Measurements from ENCODE around the gene LRRC23. TPM values are rescaled to one million over a fixed set of nuclear protein-coding genes. Genes with fewer than 3 reads are reported as not detected.
A peak's percentile ranks its signal among the peaks of the same experiment; 100 is the strongest.
"Not testable (repeated sequence)": the region's sequence is repeated elsewhere in the genome, so short reads cannot be mapped to it uniquely, and the experiment has no call there.

The LRRC23 gene
- total RNA-seq, 1 donor from 2014 or later: 3.2 TPM

- ATAC-seq: peak; percentile 60
Observed at GRCh38 chr12:6872073-6873048, 32.3 kb upstream of the LRRC23 start.

DNA sequence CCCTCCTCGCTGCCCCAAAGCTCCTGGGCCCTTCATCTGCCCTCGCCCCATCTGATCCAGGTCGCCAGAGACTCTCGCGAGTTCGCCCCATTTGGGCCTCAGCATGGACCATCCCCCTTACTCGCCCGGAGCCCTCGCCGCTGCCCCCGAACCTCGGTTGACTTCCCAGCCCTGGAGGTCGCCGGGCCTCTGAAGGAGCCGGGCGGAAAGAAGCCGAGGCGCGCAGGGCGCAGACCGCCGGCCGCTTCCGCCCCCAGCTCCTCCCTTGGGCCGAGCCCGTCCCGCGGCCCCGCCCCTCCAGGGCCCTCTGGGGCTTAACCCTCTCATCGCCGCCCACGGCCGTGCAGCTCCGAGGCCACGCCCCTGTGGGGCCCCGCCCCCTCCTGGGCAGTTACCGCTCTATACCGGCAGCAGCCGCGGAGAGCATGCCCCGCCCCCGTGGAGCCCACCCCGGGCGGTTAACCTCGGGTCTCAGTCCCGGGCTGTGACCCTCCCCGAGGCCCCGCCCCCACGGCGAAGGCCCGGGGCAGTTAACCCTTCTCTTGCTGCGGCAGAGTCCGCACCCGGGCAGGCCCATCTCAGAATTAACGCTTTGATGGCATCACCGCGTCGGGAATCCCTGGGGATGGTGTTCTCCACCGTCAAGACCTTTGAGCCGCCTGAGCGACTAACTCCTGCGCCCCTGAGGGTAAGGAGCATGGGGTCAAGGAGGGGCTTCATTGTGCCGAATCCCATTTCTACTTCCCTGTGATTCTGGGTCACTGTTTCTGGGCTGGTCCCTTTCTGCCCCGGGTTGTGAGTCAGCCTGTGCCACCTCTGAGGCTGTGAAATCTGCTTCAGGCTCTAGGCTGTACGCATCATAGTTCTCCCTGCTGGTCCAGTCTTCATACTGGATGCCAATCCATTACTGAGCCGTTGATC is 31.3 kb upstream of the LRRC23 start, which contains the start of gene SPSB2:
TSS of gene SPSB2 (minus strand) at position 210 of the 921 bp plus-strand sequence. CDS start 402 bp downstream, outside the sequence.
- peak; percentile 90 for ATAC-seq

GRCh38 chr12:6874015-6874368 is 30.6 kb upstream of the LRRC23 start:
- ATAC-seq: not testable (repeated sequence)

DNA sequence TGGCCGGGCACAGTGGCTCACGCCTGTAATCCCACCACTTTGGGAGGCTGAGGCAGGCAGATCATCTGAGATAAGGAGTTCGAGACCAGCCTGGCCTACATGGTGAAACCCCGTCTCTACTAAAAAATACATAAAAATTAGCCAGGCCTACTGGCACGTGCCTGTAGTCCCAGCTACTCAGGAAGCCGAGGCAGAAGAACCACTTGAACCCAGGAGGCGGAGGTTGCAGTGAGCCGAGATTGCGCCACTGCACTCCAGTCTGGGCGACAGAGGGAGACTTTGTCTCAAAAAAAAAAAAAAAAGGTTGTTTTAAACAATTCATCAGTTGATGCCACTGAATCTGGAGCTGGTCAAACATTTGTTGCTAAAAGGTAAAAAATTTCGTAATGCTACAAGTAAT is 24.8 kb upstream of the LRRC23 start:
- ATAC-seq: not testable (repeated sequence)

DNA sequence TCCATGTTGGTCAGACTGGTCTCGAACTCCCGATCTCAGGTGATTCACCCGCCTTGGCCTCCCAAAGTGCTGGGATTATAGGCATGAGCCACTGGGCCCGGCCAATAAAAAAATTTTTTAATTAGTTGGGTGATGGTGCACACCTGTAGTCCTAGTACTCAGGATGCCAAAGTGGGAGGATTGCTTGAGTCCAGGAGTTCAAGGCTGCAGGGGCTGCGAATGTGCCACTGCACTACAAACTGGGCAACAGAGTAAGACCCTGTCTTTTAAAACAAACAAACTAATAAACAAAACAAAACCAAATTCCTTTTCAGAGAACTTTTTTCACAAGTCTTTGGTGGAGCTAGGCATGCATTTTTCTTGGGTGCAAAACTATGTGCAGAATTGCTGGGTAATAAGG is 21.4 kb upstream of the LRRC23 start:
- no peak for ATAC-seq

GRCh38 chr12:6883683-6884082 is 20.9 kb upstream of the LRRC23 start:
- ATAC-seq: no peak

- no peak for ATAC-seq
Observed at GRCh38 chr12:6884539-6884938, 20.1 kb upstream of the LRRC23 start.

- ATAC-seq: not testable (repeated sequence)
Observed at GRCh38 chr12:6886206-6886999, 18.2 kb upstream of the LRRC23 start.

DNA sequence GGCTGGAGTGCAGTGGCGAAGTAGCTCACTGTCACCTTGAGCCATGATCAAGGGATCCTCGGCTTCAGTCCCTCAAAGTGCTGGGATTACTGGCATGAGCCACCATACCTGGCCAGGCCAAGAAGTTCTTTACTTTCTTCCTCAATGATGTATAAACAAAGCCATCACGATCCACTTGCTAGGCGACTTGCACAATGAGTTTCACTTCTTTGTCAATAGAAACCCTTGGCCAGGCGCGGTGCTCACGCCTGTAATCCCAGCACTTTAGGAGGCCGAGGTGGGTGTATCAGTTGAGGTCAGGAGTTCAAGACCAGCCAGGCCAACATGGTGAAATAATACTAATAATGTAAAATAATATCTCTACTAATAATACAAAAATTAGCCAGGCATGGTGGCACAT is 17.2 kb upstream of the LRRC23 start:
- ATAC-seq: no peak

DNA sequence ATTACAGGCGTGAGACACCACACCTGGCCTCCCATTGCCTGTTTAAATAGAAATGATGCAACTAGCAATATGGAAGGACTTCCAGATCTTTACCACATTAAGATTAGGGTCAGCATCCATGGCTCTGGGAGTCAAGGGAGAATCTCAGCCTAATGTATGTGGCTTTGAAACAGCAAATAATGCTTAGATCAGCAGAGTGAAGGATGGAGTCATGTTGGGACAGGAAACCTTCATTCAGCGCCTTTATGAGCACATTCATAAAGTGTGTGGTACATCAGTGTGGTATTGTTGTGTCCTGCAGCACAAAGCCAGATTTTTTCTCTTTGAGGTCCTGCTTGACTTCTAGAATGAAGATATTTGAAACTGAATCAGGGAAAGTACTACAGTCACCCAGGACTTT is 16.3 kb upstream of the LRRC23 start:
- no peak for ATAC-seq

DNA sequence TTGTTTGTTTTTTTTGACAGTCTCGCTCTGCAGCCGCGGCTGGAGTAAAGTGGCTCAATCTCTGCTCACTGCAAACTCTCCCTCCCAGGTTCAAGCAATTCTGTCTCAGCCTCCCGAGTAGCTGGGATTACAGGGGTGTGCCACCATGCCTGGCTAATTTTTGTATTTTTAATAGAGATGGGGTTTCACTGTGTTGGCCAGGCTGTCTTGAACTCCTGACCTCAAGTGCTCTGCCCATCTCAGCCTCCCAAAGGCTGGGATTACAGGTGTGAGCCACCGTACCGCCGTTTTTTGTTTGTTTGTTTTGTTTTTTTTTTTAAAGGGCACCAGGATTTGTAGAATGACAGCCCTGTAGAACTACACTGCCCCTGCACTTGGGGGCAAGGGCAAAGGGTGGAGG is 15.8 kb upstream of the LRRC23 start:
- not testable (repeated sequence) for ATAC-seq

DNA sequence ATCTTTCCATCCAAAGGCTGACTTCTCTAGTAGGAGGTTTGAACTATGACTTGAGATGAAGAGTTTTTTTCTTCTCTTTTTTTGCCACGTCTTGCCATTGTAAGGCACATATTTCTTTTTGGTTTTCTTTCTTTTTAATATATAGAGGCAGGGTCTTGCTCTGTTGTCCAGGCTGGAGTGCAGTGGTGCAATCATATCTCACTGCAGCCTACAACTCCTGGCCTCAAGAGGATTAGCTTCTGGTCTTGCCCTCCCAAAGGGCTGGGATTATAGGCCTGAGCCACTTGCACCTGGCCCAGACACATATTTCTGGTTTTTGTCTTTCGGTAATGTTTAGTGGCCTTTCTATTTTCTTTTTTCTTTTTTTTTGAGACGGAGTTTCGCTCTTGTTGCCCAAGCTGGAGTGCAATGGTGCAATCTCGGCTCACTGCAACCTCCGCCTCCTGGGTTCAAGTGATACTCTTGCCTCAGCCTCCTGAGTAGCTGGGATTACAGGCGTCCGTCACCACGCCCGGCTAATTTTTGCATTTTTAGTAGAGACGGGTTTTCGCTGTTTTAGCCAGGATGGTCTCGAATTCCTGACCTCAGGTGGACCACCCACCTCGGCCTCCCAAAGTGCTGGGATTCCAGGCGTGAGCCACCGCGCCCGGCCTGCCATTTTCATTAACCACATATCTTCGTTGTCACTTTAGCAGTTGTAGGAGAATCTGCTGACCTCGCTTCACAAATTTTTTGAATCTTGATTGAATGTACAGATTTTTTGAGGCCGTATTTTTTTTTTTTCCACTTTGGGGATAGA is 14.6 kb upstream of the LRRC23 start:
- not testable (repeated sequence) for ATAC-seq

- ATAC-seq: peak; percentile 98
Observed at GRCh38 chr12:6890789-6891645, 13.6 kb upstream of the LRRC23 start.

DNA sequence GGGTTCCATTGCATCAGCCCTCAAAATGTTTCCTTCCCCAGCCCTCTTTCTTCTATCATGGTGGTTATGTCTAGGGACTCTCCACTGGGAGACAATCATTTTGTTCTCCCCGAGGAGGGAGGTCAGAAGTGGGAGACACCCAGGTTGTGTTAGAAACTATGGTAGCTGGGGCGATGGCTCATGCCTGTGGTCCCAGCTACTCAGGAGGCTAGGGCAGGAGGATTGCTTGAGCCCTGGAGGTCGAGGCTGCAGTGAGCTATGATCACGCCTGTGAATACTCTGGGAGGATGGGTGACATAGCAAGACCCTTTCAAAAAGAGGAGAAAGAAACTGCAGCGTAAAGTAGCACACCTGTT is 13.0 kb upstream of the LRRC23 start:
- ATAC-seq: peak; percentile 7

- ATAC-seq: not testable (repeated sequence)
Observed at GRCh38 chr12:6892683-6893082, 11.9 kb upstream of the LRRC23 start.

DNA sequence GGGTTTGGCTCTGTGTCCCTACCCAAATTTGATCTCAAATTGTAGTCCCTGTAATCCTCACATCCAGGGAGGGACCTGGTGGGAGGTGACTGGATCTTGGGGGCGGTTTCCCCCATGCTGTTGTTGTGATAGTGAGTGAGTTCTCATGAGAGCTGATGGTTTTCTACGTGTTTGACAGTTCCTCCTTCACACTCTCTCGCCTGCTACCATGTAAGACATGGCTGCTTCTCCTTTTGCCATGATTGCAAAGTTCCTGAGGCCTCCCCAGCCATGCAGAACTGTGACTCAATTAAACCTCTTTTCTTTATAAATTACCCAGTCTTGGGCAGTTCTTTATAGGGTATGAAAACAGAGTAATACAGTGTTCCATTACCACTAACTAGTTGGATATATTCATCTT is 10.3 kb upstream of the LRRC23 start:
- no peak for ATAC-seq

- ATAC-seq: no peak
Observed at GRCh38 chr12:6896846-6897435, 7.7 kb upstream of the LRRC23 start.

DNA sequence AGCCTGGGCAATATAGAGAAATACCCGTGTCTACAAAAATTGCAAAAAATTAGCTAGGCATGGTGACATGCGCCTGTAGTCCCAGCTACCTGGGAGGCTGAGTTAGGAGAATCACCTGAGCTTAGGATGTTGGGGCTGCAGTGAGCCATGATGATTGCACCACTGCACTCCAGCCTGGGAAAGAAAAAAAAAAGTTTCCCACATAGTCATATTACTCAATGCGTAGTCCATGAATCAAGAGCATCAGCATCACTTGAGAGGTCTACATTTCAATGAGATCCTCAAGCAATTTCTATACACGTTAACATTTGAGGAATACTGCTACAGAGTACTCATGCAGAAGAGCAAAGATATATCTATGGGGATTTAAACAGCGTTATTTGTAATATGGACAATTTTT is 5.2 kb upstream of the LRRC23 start:
- ATAC-seq: no peak

DNA sequence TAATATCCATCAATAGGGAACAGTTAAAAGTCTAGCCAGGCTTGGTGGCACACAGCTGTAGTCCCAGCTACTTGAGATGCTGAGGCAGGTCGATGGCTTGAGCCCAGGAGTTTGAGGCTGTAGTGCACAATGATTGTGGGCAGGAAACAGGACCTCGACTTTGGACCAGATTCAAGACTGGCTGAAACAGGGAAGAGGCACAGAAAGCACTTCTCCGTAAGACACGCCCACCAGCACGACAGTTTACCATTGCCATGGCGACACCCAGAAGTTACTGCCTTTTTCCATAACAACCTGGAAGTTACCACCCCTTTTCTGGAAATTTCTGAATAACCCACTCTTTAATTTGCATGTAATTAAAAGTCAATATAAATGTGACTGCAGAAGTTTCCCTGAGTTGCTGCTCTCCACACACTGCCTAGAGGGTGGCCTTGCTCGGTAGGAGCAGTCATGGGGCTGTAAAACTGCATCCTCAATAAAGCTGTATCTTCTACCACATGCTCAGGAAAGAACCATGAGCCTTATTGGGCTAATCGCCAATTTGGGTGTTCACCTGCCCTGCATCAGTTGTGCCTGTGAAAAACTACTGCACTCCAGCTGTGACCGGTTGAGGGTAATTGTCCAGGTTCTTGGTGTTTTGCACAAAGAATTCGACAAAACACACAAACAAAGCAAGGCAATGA is 4.6 kb upstream of the LRRC23 start:
- no peak for ATAC-seq

DNA sequence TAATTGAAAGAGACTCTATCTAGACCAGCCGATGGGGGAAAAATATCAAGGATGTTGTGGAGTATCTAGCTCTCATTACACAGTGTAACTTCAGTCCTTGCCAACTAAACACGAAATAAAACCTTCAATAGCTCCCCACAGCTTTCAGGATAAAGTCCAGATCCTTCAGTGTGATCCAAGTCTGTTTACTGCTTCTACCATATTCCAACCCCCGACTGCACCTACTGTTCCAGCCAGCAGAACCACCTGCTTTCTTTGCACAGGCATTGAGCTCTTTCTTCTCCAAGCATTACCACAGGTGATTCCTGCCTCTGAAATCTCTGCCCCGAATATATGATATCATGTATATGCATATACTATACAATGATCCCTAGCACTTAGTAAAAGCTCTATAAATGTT is 2.2 kb upstream of the LRRC23 start:
- no peak for ATAC-seq

Measured in esophagus mucosa (tissue), 1 donor.